Heart right ventricle (tissue), 16 donors: ENCODE results near the gene GUCA1C. TPM values are rescaled to one million over a fixed set of nuclear protein-coding genes. Genes with fewer than 3 reads are reported as not detected.

Experiments
- ATAC-seq, 8 donors: fragments of 200-7000 bp; cut with Tn5 transposase; one replicate each; pipeline ENCODE4 v1.9.1; 2020; ENCODE audit warnings: mild to moderate bottlenecking in 8 of 8, moderate library complexity in 8 of 8, moderate number of reproducible peaks in 1 of 8
- DNase-seq, 2 donors: peaks; one replicate each; pipeline ENCODE4 v3.0.0-alpha.2; 2020
- H3K27ac ChIP-seq, 10 donors: fragments of 200-600 bp; sonication (generic) in 2 of 10; one replicate each; pipeline versions ENCODE4 v1.5.0 to v1.8.0; 2020 to 2022; ENCODE audit warnings: mild to moderate bottlenecking in 3 of 10
- H3K27me3 ChIP-seq, 7 donors: fragments of 200-600 bp; one replicate each; pipeline ENCODE4 v1.8.0; 2021 to 2022; ENCODE audit warnings: mild to moderate bottlenecking in 2 of 7
- H3K36me3 ChIP-seq, 9 donors: fragments of 200-600 bp; sonication (generic) in 1 of 9; one replicate each; pipeline versions ENCODE4 v1.5.0 to v1.8.0; 2020 to 2022; ENCODE audit warnings: mild to moderate bottlenecking in 2 of 9
- H3K4me1 ChIP-seq, 9 donors: fragments of 200-600 bp; sonication (generic) in 1 of 9; one replicate each; pipeline versions ENCODE4 v1.5.0 to v1.8.0; 2020 to 2022; ENCODE audit warnings: mild to moderate bottlenecking in 4 of 9
- H3K4me3 ChIP-seq, 10 donors: fragments of 200-600 bp; sonication (generic) in 2 of 10; one replicate each; pipeline versions ENCODE4 v1.5.0 to v1.8.0; 2020 to 2022; ENCODE audit warnings: mild to moderate bottlenecking in 7 of 10, moderate library complexity in 2 of 10
- H3K9me3 ChIP-seq, 11 donors: fragments of 200-600 bp in 10 of 11; sonication (generic) in 2 of 11; one replicate each; pipeline versions ENCODE4 v1.5.0 to v1.8.0; 2013 to 2022; ENCODE audit warnings: mild to moderate bottlenecking in 2 of 11, control low read depth in 1 of 11, moderate library complexity in 1 of 11
- whole genome bisulfite sequencing, 2 donors: extraction: QIAGEN DNeasy Blood & Tissue Kit; methylation state at CpG; one replicate each; pipeline ENCODE4 v1.1.7; 2013; ENCODE audit warnings: inconsistent platforms in 1 of 2; 5-methylcytosine and 5-hydroxymethylcytosine counted together
- intact Hi-C, 10 donors: fragments of 100-400 bp; cut with DNase I; formaldehyde crosslinking; loops; one replicate each; pipeline versions ENCODE4 v1.11.1 to v1.14.2; 2022
- polyA plus RNA-seq, 2 donors: library from polyadenylated mRNA; stranded (reverse); fragments of 200-250 nt; gene quantifications; one replicate each; pipeline ENCODE4 v1.2.3, GENCODE V29; 2013
- total RNA-seq, 10 donors: library from RNA; stranded (reverse); fragmentation: NEBNext Ultra II Directional in 3 of 10; extraction: Animal tissue kit (Norgen Biotek cat#: 25700) in 3 of 10; gene quantifications; one replicate each; pipeline versions ENCODE4 v1.2.1 to v1.2.4, GENCODE V29; 2021 to 2023
- TF ChIP-seq, protein P1 (sequence below), 9 donors: fragments of 200-600 bp; sonication (generic) in 2 of 9; IDR thresholded peaks; one replicate each; pipeline versions ENCODE4 v1.5.0 to v1.8.0; 2021 to 2022; ENCODE audit warnings: antibody characterized with exemption in 9 of 9, mild to moderate bottlenecking in 5 of 9, moderate library complexity in 1 of 9
- donor health status: Arrhythmogenic right ventricular cardiomyopathy.
- donor health status: ischemic (EF 13 %, LVEDD 7.1; RV severe dilation, severe dysfunction).
- donor health status: healthy with polysubstance abuse.
- donor health status: DM: no; HTN: yes; CAD: no.
- donor health status: DM: no; HTN: no; CAD: no.
- donor health status: ischemic (EF 25% LVEDD 6.9; RV normal size, moderate dysfunction).
- donor health status: ischemic (EF 25% LVEDD 5.7; RV mildly dilated, moderate dysfunction).
- donor health status: healthy.
- donor health status: DM: yes; HTN: yes; CAD: no.
- donor health status: Ischemic cardiomyopathy.
- donor health status: ischemic (EF 35%, LVEDD 5.7; RV mildly dilated, moderate dysfunction).
- donor health status: nonischemic (EF 11% LVEDD 7.7; RV severe dilation, severe dysfunction).
- donor health status: DM: yes; HTN: yes; CAD: no.
- donor health status: PGD.
- donor health status: ischemic (EF 29% LVEDD 5.4; RV normal size, mild dysfunction).
- donor health status: nonischemic (EF 23%, LVEDD 6.1; RV moderate dilation, normal function).

Gene GUCA1C
- total and polyA plus RNA-seq, 12 donors: 0.56 to 10.7 (median 4.6) TPM; not detected in 4

DNA sequence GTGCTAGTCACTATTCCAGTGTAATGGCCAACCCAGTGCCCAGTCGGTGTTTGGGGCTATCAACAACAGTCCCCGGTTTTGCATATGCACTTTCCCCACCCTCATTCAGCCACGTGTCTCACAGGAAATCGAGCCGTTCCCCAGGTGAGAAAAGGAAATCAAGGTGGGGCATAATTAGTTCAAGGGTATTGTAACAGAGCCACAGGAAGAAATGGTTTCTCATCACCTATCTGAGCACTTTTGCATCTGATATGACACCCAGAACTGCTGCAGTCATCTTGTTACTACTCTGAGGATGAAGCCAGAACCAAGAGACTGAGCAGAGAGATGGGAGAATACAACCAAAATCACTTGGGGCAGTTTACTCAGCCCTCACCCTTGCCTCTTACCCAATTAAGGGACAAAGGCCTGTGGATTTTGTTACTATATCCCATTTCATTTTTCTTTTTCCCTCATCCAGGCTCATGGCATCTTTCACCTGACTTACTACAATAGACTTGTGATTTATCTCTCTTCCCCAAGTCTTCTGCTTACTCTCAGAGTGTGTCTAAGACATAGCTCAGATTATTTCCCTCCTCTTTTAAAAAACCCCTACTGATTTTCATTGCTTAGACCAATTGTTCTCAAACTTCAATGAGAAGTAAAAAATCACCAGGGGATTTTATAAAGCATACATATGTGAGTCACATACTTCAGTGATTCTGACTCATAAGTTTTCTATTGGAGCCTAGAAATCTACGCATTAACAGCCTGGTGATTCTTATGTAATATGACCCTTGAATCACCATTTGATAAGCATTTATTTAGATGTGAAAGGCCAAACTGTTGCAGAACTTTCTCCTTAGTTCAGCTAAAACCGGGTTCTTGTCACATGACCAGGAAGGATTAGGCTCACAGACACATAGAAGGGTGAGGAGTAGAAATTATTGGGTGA is 90.5 kb downstream of the GUCA1C start:
- DNase-seq (no peak), ATAC-seq (no peak)
- intact Hi-C loops: no loop called here
- Histone ChIP-seq H3K4me1 (no peaks in the 10 kb centered on the region), H3K27ac (no peak overlapping the region), H3K36me3 (no peaks in the 10 kb centered on the region), H3K4me3 (no peak overlapping the region), H3K27me3 (no peaks in the 10 kb centered on the region), H3K9me3 (peaks cover 0 to 9% (median 0%) of the 10 kb centered on the region in 11 donors)
- WGBS, 2 donors: 42 to 50% methylated on average over 7 of the region's 7 CpGs
- TF ChIP-seq, protein P1, sequence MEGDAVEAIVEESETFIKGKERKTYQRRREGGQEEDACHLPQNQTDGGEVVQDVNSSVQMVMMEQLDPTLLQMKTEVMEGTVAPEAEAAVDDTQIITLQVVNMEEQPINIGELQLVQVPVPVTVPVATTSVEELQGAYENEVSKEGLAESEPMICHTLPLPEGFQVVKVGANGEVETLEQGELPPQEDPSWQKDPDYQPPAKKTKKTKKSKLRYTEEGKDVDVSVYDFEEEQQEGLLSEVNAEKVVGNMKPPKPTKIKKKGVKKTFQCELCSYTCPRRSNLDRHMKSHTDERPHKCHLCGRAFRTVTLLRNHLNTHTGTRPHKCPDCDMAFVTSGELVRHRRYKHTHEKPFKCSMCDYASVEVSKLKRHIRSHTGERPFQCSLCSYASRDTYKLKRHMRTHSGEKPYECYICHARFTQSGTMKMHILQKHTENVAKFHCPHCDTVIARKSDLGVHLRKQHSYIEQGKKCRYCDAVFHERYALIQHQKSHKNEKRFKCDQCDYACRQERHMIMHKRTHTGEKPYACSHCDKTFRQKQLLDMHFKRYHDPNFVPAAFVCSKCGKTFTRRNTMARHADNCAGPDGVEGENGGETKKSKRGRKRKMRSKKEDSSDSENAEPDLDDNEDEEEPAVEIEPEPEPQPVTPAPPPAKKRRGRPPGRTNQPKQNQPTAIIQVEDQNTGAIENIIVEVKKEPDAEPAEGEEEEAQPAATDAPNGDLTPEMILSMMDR (IDR thresholded peaks at IDR 0.05): no peak

DNA sequence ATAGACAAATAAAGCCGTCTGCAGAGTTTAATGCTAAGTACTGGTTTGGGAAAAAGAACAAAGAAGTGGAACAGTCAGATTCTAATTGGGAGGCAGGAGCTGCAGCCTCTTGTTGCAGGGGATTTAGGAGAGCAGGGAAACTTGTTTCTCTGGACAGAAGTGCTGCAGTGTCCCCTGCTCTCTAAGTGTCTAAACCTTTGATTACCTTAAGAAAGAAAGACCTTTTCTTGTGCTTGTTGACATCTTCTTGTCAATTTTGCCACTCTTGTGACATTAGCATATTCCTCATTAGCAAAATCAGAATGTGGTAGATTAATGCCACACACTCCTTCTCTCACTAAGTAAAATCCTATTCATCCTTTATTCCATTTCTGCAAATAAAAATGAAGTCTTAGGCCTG is 92.3 kb downstream of the GUCA1C start:
- H3K27ac ChIP-seq: no peak overlapping the region
- TF ChIP-seq, protein P1 (IDR thresholded peaks at IDR 0.05): no peak
- 47 to 50% methylated on average over 1 of the region's 1 CpG for WGBS, 2 donors

More for the DNA sequence above, 92.3 kb downstream of the GUCA1C start:
- no peak overlapping the region for H3K4me3 ChIP-seq
- no peaks in the 10 kb centered on the region for H3K27me3 ChIP-seq
- intact Hi-C loops: no loop called here
- no peaks in the 10 kb centered on the region for H3K36me3 ChIP-seq
- peaks cover 0 to 9% (median 0%) of the 10 kb centered on the region in 11 donors for H3K9me3 ChIP-seq
- DNase-seq: no peak
- no peaks in the 10 kb centered on the region for H3K4me1 ChIP-seq
- ATAC-seq: no peak

Other genes starting within 250 kb of the GUCA1C start
- gene RETNLB, start 196.5 kb downstream of the GUCA1C start, total RNA-seq: not detected
- gene RETNLB, start 196.5 kb downstream of the GUCA1C start, polyA plus RNA-seq: not detected
- gene TRAT1, start 131.1 kb downstream of the GUCA1C start, total RNA-seq: under 1 TPM in 4 of 10 donors, not detected in 6; 0.19 to 0.79 (median 0.35) TPM
- gene TRAT1, start 131.1 kb downstream of the GUCA1C start, polyA plus RNA-seq: under 1 TPM in 1 of 2 donors, not detected in 1; 0.07 TPM
- gene MORC1, start 164.3 kb upstream of the GUCA1C start, total RNA-seq: not detected
- gene MORC1, start 164.3 kb upstream of the GUCA1C start, polyA plus RNA-seq: not detected
- not detected for gene C3orf85, start 182.8 kb upstream of the GUCA1C start, total RNA-seq
- gene C3orf85, start 182.8 kb upstream of the GUCA1C start, polyA plus RNA-seq: not detected